CD14-positive monocyte (primary cell): ENCODE measurements around the gene DAO. TPM values are rescaled to one million over a fixed set of nuclear protein-coding genes. Genes with fewer than 3 reads are reported as not detected.

Experiments used
- DNase-seq, 3 donors: peaks; one replicate each; pipeline ENCODE4 v3.0.0-alpha.2; 2011 to 2022
- H2AFZ ChIP-seq: 2 replicates; pipeline ENCODE4 v1.6.0; 2012; ENCODE audit warnings: mild to moderate bottlenecking, low read depth, low read length, inconsistent platforms; ENCODE audit not compliant: insufficient read depth, poor library complexity, severe bottlenecking
- H3K27ac ChIP-seq, 2 donors: 1 replicate in 1 of 2; 2 replicates in 1 of 2; pipeline ENCODE4 v1.5.1; 2012 to 2013; ENCODE audit warnings: low read length in 2 of 2, control low read depth in 1 of 2, inconsistent platforms in 1 of 2, low read depth in 1 of 2, mild to moderate bottlenecking in 1 of 2
- H3K27me3 ChIP-seq, 2 donors: one replicate each; pipeline versions ENCODE4 v1.6.0 to v1.6.1; 2011 to 2013; ENCODE audit warnings: low read length in 2 of 2; ENCODE audit not compliant: control insufficient read depth in 2 of 2, insufficient read depth in 2 of 2
- H3K36me3 ChIP-seq, 2 donors: replicated peaks in 1 of 2; 1 replicate in 1 of 2; 2 replicates in 1 of 2; pipeline versions ENCODE4 v1.5.1 to v1.6.1; 2012 to 2013; ENCODE audit warnings: low read length in 2 of 2, control low read depth in 1 of 2, inconsistent platforms in 1 of 2, mild to moderate bottlenecking in 1 of 2; ENCODE audit not compliant: insufficient read depth in 2 of 2, control insufficient read depth in 1 of 2
- H3K4me1 ChIP-seq, 2 donors: 1 replicate in 1 of 2; 2 replicates in 1 of 2; pipeline versions ENCODE4 v1.5.1 to v1.6.1; 2012 to 2013; ENCODE audit warnings: low read length in 2 of 2, control low read depth in 1 of 2, inconsistent platforms in 1 of 2, mild to moderate bottlenecking in 1 of 2, moderate library complexity in 1 of 2; ENCODE audit not compliant: insufficient read depth in 2 of 2, control insufficient read depth in 1 of 2
- H3K4me2 ChIP-seq: replicated peaks from 2 replicates; pipeline ENCODE3; 2012; ENCODE audit warnings: low read length, moderate library complexity, mild to moderate bottlenecking; ENCODE audit not compliant: poor library complexity, severe bottlenecking; ENCODE audit errors: extremely low read depth
- H3K4me3 ChIP-seq, 3 experiments: fragments of 200-600 bp in 1 of 3; sonication (generic) in 1 of 3; replicated peaks in 1 of 3; 1 replicate in 2 of 3; 2 replicates in 1 of 3; pipeline ENCODE4 v1.5.1; 2011 to 2013; ENCODE audit warnings: low read length in 3 of 3, mild to moderate bottlenecking in 3 of 3, control low read depth in 2 of 3, low read depth in 2 of 3, inconsistent platforms in 1 of 3, moderate library complexity in 1 of 3
- H3K79me2 ChIP-seq: 2 replicates; pipeline ENCODE4 v1.6.0; 2012; ENCODE audit warnings: mild to moderate bottlenecking, control low read depth, inconsistent platforms, low read length, moderate library complexity; ENCODE audit not compliant: insufficient read depth
- H3K9ac ChIP-seq: 2 replicates; pipeline ENCODE4 v1.6.0; 2017; ENCODE audit warnings: low read length, mild to moderate bottlenecking; ENCODE audit not compliant: insufficient read depth, poor library complexity, severe bottlenecking
- H3K9me3 ChIP-seq, 2 donors: replicated peaks in 1 of 2; 1 replicate in 1 of 2; 2 replicates in 1 of 2; pipeline versions ENCODE4 v1.5.1 to v1.6.1; 2012 to 2013; ENCODE audit warnings: low read length in 2 of 2, control low read depth in 1 of 2; ENCODE audit not compliant: control insufficient read depth in 1 of 2, insufficient read depth in 1 of 2
- H4K20me1 ChIP-seq: 2 replicates; pipeline ENCODE4 v1.6.0; 2012; ENCODE audit warnings: mild to moderate bottlenecking, low read length, control low read depth, moderate library complexity; ENCODE audit not compliant: insufficient read depth
- H3K27ac Mint-ChIP-seq, 7 donors: one replicate each; pipeline ENCODE4 v1.8.0; 2020; ENCODE audit warnings: mild to moderate bottlenecking in 7 of 7, mixed read lengths in 7 of 7, moderate library complexity in 6 of 7, inconsistent platforms in 2 of 7
- H3K27me3 Mint-ChIP-seq, 3 donors: one replicate each; pipeline ENCODE4 v1.8.0; 2021 to 2022; ENCODE audit warnings: low read depth in 3 of 3, mild to moderate bottlenecking in 3 of 3, mixed read lengths in 3 of 3, moderate library complexity in 3 of 3, inconsistent platforms in 1 of 3
- H3K36me3 Mint-ChIP-seq, 2 donors: one replicate each; pipeline ENCODE4 v1.8.0; 2020; ENCODE audit warnings: mixed read lengths in 2 of 2, inconsistent platforms in 1 of 2, mild to moderate bottlenecking in 1 of 2
- H3K4me1 Mint-ChIP-seq: one replicate; pipeline ENCODE4 v1.8.0; 2020; ENCODE audit warnings: mild to moderate bottlenecking, mixed read lengths
- H3K4me3 Mint-ChIP-seq, 2 donors: one replicate each; pipeline ENCODE4 v1.8.0; 2020; ENCODE audit warnings: mild to moderate bottlenecking in 2 of 2, mixed read lengths in 2 of 2, moderate library complexity in 1 of 2
- H3K9me3 Mint-ChIP-seq, 7 donors: one replicate each; pipeline ENCODE4 v1.8.0; 2020 to 2022; ENCODE audit warnings: mixed read lengths in 7 of 7, mild to moderate bottlenecking in 6 of 7, moderate library complexity in 6 of 7, inconsistent platforms in 2 of 7
- CTCF ChIP-seq: fragments of 200-600 bp; IDR thresholded peaks from one replicate; pipeline ENCODE4 v1.8.0; 2022; ENCODE audit warnings: antibody characterized with exemption, mild to moderate bottlenecking
- WGBS: methylation state at CpG from one replicate; pipeline ENCODE4 v1.1.5; 2013; ENCODE audit warnings: missing lambda C conversion rate; ENCODE audit not compliant: insufficient coverage; 5-methylcytosine and 5-hydroxymethylcytosine counted together
- intact Hi-C, 2 donors: fragments of 100-400 bp; cut with micrococcal nuclease; formaldehyde crosslinking; loops; one replicate each; pipeline versions ENCODE4 v1.15.0 to v1.15.1; 2023
- polyA minus RNA-seq: library from RNA; depleted of rRNA, polyadenylated mRNA; stranded (reverse); fragments of >200 nt; gene quantifications from 2 replicates; pipeline ENCODE4 v1.2.3, GENCODE V29; 2012
- polyA plus RNA-seq, 3 donors: library from polyadenylated mRNA; depleted of rRNA in 1 of 3; unstranded in 2 of 3; stranded (reverse) in 1 of 3; fragments of 300-500 nt in 2 of 3; fragments of >200 nt in 1 of 3; fragmentation: Illumina TruSeq in 2 of 3; gene quantifications; 1 replicate in 2 of 3; 2 replicates in 1 of 3; pipeline ENCODE4 v1.2.3, GENCODE V29; 2012 to 2021
- total RNA-seq, 12 experiments: library from RNA in 1 of 12; stranded (reverse) in 1 of 12; fragments of 120-200 nt in 1 of 12; gene quantifications; one replicate each; pipeline ENCODE4 v1.2.4 and lab custom pipeline; 2013 to 2026; ENCODE audit warnings: mixed read lengths in 6 of 12, inconsistent platforms in 1 of 12

The DAO gene
- not detected for total RNA-seq (2013)
- not detected for polyA plus RNA-seq
- polyA minus RNA-seq = not detected in 2 replicates
- 0.06 to 2.1 (median 0.34) reads per million in 11 experiments for total RNA-seq (lab: John Stamatoyannopoulos, UW)

DNA sequence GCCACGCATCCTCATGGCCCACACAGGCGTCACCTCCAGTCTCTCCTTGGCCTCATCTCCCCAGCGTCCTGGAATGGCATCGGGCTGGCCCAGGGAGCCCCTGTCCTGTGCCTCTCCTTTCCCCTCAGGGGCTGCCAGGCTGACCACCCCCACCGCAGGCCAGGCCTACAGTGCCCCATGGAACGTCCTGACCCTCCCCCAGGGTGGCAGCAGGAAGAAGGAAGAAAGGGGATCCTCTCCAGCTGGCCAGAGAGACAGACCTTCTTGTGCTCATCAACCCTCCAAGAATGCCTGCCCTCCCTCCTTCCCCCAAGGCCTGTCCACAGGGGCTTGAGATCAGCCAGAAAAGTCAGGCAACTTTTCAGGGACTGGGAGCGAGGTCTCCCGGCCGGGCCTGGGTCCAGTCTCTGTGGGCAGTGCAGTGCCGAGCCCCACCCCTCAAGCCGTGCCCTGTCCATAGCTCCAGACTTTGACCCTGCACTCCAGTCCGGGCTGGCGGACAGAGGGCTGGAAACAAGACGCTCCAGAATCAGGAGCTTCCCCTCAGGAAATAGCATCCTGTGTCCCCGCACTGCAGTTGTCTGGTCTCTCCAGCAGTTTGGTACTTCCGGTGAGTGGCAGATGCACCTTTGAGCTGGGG is at the start of gene DAO:
DAO (plus strand) TSS at position 478 of the 640 bp plus-strand sequence. CDS start 4,915 bp downstream, outside the sequence.
- Histone ChIP-seq H3K27ac (no peak within 1 kb of the TSS), H3K4me1 (peaks cover 10 to 12% of the 10 kb centered on the region in 2 donors), H2AFZ (no peak within 1 kb of the TSS), H3K9ac (no peak within 1 kb of the TSS), H3K4me3 (no peak within 1 kb of the TSS), H3K27me3 (no peaks in the 10 kb centered on the region), H3K79me2 (no peaks in the 10 kb centered on the region), H3K9me3 (no peaks in the 10 kb centered on the region), H3K36me3 (no peaks in the 10 kb centered on the region), H3K4me2 (no peak within 1 kb of the TSS), H4K20me1 (no peaks in the 10 kb centered on the region)
- no peak for DNase-seq
- intact Hi-C loops = loop anchor here in 1 of 2 donors (5.0 kb wide), 2 partner anchors 38 to 73 kb away; no protein-coding TSS in a partner anchor
- no peak for TF ChIP-seq CTCF
- Mint-ChIP-seq H3K4me1 (peaks cover 16% of the 10 kb centered on the region), H3K4me3 (no peak within 1 kb of the TSS), H3K9me3 (peaks cover 0 to 4% (median 0%) of the 10 kb centered on the region in 7 donors), H3K36me3 (no peaks in the 10 kb centered on the region), H3K27me3 (peaks cover 0 to 5% (median 1%) of the 10 kb centered on the region in 3 donors), H3K27ac (no peak within 1 kb of the TSS)
- 94% methylated on average over 12 of the region's 16 CpGs for WGBS

- peaks cover 0 to 1% (median 0%) of the 10 kb centered on the region in 3 donors for H3K27me3 Mint-ChIP-seq
- intact Hi-C loops = no loop called here
- H3K79me2 ChIP-seq = peaks cover 33% of the 10 kb centered on the region
Observed at GRCh38 chr12:108831309-108831991, 48.4 kb upstream of the DAO start.

More at GRCh38 chr12:108831309-108831991, 48.4 kb upstream of the DAO start:
- H3K4me1 ChIP-seq = peaks cover 15 to 16% of the 10 kb centered on the region in 2 donors
- no peak for DNase-seq
- 94% methylated on average over 5 of the region's 11 CpGs for WGBS
- Mint-ChIP-seq H3K9me3 (no peaks in the 10 kb centered on the region), H3K4me3 (no peak overlapping the region), H3K27ac (peak overlapping the region in 2 of 7 donors; percentile 44 to 60), H3K36me3 (peaks cover 82 to 89% of the 10 kb centered on the region in 2 donors), H3K4me1 (peaks cover 18% of the 10 kb centered on the region)
- no peak overlapping the region for H3K9ac ChIP-seq
- H4K20me1 ChIP-seq = peaks cover 34% of the 10 kb centered on the region
- H2AFZ ChIP-seq = no peak overlapping the region
- no peaks in the 10 kb centered on the region for H3K27me3 ChIP-seq
- H3K27ac ChIP-seq = no peak overlapping the region
- peaks cover 48 to 81% of the 10 kb centered on the region in 2 donors for H3K36me3 ChIP-seq
- no peaks in the 10 kb centered on the region for H3K9me3 ChIP-seq
- no peak overlapping the region for H3K4me2 ChIP-seq
- TF ChIP-seq CTCF = no peak
- no peak overlapping the region for H3K4me3 ChIP-seq
